Small intestine (tissue), 7 donors: ENCODE measurements around the gene TOP2B. TPM values are rescaled to one million over a fixed set of nuclear protein-coding genes. Genes with fewer than 3 reads are reported as not detected.

Experiments used
- DNase-seq, 2 donors: peaks; one replicate each; pipeline versions ENCODE4 v3.0.0 to v3.0.0-alpha.2; 2013
- FAIRE-seq: peaks from 2 replicates; lab custom pipeline; 2012; peaks lifted over from hg19 to GRCh38; lab: Jason Lieb, UNC
- H3K27ac ChIP-seq, 3 donors: one replicate each; pipeline ENCODE4 v1.5.1; 2013; ENCODE audit warnings: low read length in 2 of 3, mild to moderate bottlenecking in 2 of 3, control low read depth in 1 of 3, inconsistent platforms in 1 of 3, low read depth in 1 of 3, moderate library complexity in 1 of 3
- H3K27me3 ChIP-seq, 3 donors: one replicate each; pipeline ENCODE4 v1.6.1; 2013; ENCODE audit warnings: low read length in 3 of 3, inconsistent platforms in 1 of 3; ENCODE audit not compliant: control insufficient read depth in 3 of 3, insufficient read depth in 3 of 3
- H3K36me3 ChIP-seq, 3 donors: one replicate each; pipeline ENCODE4 v1.6.1; 2013; ENCODE audit warnings: low read length in 3 of 3, inconsistent platforms in 1 of 3, low read depth in 1 of 3, mild to moderate bottlenecking in 1 of 3, moderate library complexity in 1 of 3; ENCODE audit not compliant: control insufficient read depth in 3 of 3, insufficient read depth in 2 of 3
- H3K4me1 ChIP-seq, 3 donors: one replicate each; pipeline ENCODE4 v1.6.1; 2013; ENCODE audit warnings: low read length in 2 of 3, inconsistent platforms in 1 of 3, low read depth in 1 of 3, mild to moderate bottlenecking in 1 of 3, moderate library complexity in 1 of 3; ENCODE audit not compliant: control insufficient read depth in 3 of 3, insufficient read depth in 2 of 3
- H3K4me3 ChIP-seq, 3 donors: one replicate each; pipeline ENCODE4 v1.5.1; 2013; ENCODE audit warnings: low read length in 3 of 3, control low read depth in 1 of 3, inconsistent platforms in 1 of 3, low read depth in 1 of 3, mild to moderate bottlenecking in 1 of 3, moderate library complexity in 1 of 3
- H3K9me3 ChIP-seq, 2 donors: one replicate each; pipeline ENCODE4 v1.6.1; 2013; ENCODE audit warnings: low read depth in 1 of 2, low read length in 1 of 2; ENCODE audit not compliant: control insufficient read depth in 2 of 2, insufficient read depth in 1 of 2
- WGBS, 3 donors: extraction: QIAGEN DNeasy Blood & Tissue Kit; methylation state at CpG; one replicate each; pipeline ENCODE4 v1.1.7; 2013; 5-methylcytosine and 5-hydroxymethylcytosine counted together
- polyA plus RNA-seq, 4 donors: library from polyadenylated mRNA; stranded (reverse) in 3 of 4; unstranded in 1 of 4; fragments of 200-250 nt in 3 of 4; fragments of 120-200 nt in 1 of 4; gene quantifications; one replicate each; pipeline versions ENCODE4 v1.2.1 to v1.2.3, GENCODE V29; 2013
- donor health status: healthy with polysubstance abuse.
- donor health status: control.
- donor health status: control.
- donor health status: Bipolar disorder and iron deficiency.
- donor health status: healthy.

Gene TOP2B
- polyA plus RNA-seq, 4 donors, result 38.0 to 109 (median 47.2) TPM

DNA sequence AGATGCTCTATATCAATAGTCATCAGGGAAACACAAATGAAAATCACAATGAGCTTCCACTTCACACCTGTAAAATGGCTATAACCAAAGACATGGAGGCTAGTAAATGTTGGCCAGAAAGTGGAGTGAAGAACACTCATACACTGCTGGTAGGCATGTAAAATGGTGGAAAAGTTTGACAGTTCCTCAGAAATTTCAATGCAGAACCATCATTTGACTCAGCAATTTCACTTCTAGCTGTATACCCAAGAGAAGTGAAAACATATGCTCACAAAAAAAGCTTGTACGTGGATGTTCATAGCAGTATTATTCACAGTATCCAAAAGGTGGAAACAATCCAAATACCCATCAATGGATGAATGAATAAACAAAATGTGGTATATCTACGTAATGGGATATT, 19.2 kb upstream of the TOP2B start:
- Histone ChIP-seq H3K4me3 (no peak overlapping the region), H3K36me3 (no peaks in the 10 kb centered on the region), H3K27ac (no peak overlapping the region), H3K9me3 (no peaks in the 10 kb centered on the region), H3K4me1 (no peaks in the 10 kb centered on the region), H3K27me3 (no peaks in the 10 kb centered on the region)
- 87 to 91% (median 87%) methylated on average over 2 of the region's 2 CpGs for WGBS, 3 donors
- FAIRE-seq (no peak), DNase-seq (no peak)

DNA sequence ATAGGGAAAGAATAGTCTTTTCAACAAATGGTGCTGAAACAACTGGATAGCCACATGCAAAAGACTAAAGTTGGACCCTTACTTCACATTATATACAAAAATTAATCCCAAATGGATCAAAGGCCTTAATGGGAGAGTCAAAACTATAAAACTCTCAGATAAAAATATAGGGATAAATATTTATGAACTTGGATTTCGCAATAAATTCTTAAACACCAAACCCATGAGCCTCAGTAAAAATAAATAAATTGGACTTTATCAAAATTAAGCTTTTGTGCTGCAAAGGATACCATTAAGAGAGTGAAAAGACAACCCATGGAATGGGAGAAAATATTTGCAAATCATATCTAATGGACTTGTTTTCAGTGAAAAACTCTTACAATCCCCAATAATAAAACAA, 18.7 kb upstream of the TOP2B start:
- no peak for FAIRE-seq
- Histone ChIP-seq H3K27me3 (no peaks in the 10 kb centered on the region), H3K36me3 (no peaks in the 10 kb centered on the region), H3K27ac (no peak overlapping the region), H3K9me3 (no peaks in the 10 kb centered on the region), H3K4me3 (no peak overlapping the region), H3K4me1 (no peaks in the 10 kb centered on the region)
- 90 to 97% (median 93%) methylated on average over 1 of the region's 1 CpG for WGBS, 3 donors
- DNase-seq, result no peak

DNA sequence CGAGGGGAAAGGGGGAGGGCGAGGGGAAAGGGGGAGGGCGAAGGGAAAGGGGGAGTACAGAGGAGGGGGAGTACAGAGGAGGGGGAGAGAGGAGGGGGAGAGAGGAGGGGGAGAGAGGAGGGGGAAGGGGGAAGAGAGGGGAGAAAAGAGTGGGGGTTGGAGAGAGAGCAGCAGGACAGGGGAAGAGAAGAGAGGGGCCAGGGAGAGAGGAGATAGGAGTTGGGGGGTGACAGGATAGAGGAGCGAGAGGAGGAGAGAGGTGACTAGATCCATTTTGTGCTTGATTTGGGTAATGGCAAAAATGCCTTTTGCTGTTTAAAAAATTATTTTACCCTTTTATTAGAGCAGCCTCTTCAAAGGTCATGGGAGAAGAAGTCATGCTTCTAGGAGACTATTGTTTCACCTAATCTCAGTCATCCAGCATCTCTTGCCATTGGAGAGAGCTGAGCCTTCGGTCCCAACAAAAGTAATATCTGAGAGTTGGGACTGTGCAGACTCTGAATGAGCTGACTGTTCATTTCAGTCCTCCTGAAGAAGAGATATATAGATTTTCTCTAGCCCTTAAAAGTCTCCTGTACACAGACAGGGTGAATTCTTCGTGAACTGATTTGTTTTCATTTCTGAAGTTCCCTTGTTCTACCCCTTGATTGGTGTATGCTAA, 15.1 kb upstream of the TOP2B start:
- Histone ChIP-seq H3K9me3 (no peaks in the 10 kb centered on the region), H3K36me3 (no peaks in the 10 kb centered on the region), H3K27me3 (no peaks in the 10 kb centered on the region), H3K27ac (no peak overlapping the region), H3K4me1 (no peaks in the 10 kb centered on the region), H3K4me3 (no peak overlapping the region)
- no peak for FAIRE-seq
- WGBS, 3 donors, result 89 to 93% (median 92%) methylated on average over 6 of the region's 6 CpGs
- DNase-seq, result no peak

DNA sequence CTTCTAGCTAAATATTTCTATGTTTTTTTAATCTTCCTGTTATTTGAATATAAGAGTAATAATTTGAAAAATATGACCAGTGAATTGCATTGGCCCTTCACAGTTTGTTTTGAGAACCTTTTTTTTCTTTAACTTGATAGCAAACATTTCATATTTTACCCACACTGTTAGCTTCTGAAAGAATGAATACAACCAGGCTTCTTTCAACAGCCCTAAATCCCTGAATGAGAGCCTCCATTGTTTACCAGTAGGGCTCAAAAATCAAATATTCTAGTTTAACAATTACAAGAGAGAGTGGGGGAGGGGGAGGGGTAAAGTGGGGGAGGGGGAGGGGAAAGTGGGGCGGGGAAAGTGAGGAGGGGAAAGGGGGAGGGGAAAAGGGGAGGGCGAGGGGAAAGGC, 14.5 kb upstream of the TOP2B start:
- FAIRE-seq (no peak), DNase-seq (no peak)
- H3K9me3 ChIP-seq, result peaks cover 0 to 3% of the 10 kb centered on the region in 2 donors
- no peaks in the 10 kb centered on the region for H3K36me3 ChIP-seq
- H3K4me3 ChIP-seq, result no peak overlapping the region
- H3K27ac ChIP-seq, result no peak overlapping the region
- no peaks in the 10 kb centered on the region for H3K4me1 ChIP-seq
- 82 to 100% (median 93%) methylated on average over 2 of the region's 2 CpGs for WGBS, 3 donors
- no peaks in the 10 kb centered on the region for H3K27me3 ChIP-seq

DNA sequence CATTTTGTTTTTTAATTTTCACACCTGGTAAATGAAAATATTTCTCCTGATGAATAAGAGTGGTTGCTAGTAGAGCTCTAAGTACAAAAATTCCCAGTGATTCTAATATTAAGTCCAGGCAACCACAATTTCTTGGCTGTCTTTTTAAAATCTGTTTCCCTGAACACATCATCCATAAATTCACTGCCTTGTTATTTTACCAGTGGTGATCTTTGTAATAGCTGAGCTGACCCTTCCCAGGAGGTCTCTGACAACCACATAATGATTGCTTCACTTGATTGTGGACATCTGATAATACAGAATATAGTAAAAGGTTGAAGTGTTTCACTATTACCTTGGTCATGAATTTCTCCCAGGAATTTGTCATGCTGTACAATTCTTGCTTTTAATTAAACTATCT, 13.9 kb upstream of the TOP2B start:
- peaks cover 0 to 9% of the 10 kb centered on the region in 2 donors for H3K9me3 ChIP-seq
- no peaks in the 10 kb centered on the region for H3K36me3 ChIP-seq
- H3K4me1 ChIP-seq, result no peaks in the 10 kb centered on the region
- H3K4me3 ChIP-seq, result no peak overlapping the region
- DNase-seq (no peak), FAIRE-seq (no peak)
- no peak overlapping the region for H3K27ac ChIP-seq
- H3K27me3 ChIP-seq, result no peaks in the 10 kb centered on the region

DNA sequence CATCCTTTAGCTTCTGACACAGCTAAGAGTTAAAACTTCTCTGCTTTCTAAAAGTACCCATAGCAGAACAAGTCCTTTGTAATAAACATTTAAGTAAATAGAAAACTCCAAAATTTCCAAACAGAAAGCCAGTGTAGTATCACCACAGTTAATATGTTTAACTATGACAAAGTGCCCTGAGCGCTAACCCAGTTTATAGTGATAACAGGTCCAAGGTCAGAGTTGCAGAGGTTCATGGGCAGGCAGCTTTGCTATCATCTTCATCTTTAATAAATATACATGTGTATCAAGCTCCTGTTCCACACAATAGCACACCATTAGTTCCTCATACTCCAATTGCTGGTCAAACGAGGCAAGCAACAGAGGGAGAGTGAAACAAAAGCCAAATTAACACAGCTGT, 12.4 kb upstream of the TOP2B start:
- Histone ChIP-seq H3K4me1 (no peaks in the 10 kb centered on the region), H3K27me3 (no peaks in the 10 kb centered on the region), H3K36me3 (no peaks in the 10 kb centered on the region), H3K9me3 (peaks cover 0 to 12% of the 10 kb centered on the region in 2 donors), H3K27ac (no peak overlapping the region), H3K4me3 (no peak overlapping the region)
- WGBS, 3 donors, result 7 to 48% (median 36%) methylated on average over 2 of the region's 2 CpGs
- FAIRE-seq (no peak), DNase-seq (peak in 1 of 2 donors; percentile 59)

DNA sequence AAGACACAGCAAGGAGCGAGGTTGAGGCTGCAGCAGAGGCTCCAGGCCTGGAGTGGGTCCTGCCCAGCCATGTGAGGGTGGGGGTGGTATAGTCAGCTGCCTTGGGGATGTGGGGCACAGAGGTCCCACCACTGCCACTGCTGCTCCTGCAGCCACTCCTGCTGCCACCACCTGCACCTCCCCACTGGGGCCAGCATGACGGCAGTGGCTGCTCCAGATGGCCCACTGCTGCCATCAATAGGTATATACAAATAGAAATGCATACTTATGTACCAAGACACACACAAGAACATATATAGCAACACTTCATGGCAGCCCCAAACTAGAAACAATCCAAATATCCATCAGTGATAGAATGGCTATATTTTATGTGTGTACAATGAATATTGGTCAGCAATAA, 10.0 kb upstream of the TOP2B start:
- no peak for FAIRE-seq
- Histone ChIP-seq H3K36me3 (no peaks in the 10 kb centered on the region), H3K4me1 (no peaks in the 10 kb centered on the region), H3K27me3 (no peaks in the 10 kb centered on the region), H3K4me3 (no peak overlapping the region), H3K27ac (no peak overlapping the region), H3K9me3 (peaks cover 0 to 12% of the 10 kb centered on the region in 2 donors)
- DNase-seq, result no peak
- 73 to 91% (median 81%) methylated on average over 2 of the region's 2 CpGs for WGBS, 3 donors

DNA sequence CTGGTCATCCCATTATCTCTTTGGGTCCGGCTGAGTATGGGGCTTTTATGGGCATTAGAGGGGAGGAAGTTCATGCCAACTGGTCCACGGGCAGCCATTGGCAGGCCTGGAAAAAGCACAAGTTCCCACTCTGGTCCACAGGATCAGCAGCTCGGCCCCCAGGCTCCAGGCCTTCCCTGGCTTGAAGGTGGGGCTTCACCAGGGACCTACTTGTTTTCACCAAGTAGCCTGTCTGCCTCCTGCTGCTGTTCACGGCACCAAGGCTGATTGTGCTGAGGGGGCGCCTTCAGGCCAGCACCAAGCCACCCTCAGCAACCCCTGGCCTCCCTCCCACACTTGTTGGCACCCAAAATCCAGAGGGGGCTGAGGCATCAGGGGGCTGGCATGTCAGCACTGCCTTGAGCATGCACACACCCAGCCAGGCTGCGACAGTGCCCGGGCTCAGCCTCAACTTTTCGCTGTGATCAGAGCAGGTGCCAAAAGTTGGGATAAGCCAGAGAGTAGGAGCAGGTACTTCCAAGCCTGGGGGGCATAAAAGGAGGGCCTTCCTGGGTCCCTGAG, 9.1 kb upstream of the TOP2B start:
- 92 to 96% (median 93%) methylated on average over 8 of the region's 8 CpGs for WGBS, 3 donors
- FAIRE-seq, result no peak
- DNase-seq, result no peak
- no peaks in the 10 kb centered on the region for H3K36me3 ChIP-seq
- H3K9me3 ChIP-seq, result peaks cover 0 to 12% of the 10 kb centered on the region in 2 donors
- H3K4me3 ChIP-seq, result no peak overlapping the region
- H3K27me3 ChIP-seq, result no peaks in the 10 kb centered on the region
- H3K4me1 ChIP-seq, result no peaks in the 10 kb centered on the region
- H3K27ac ChIP-seq, result no peak overlapping the region
